GM12878 (cell line): ENCODE data around the gene CR2. TPM values are rescaled to one million over a fixed set of nuclear protein-coding genes. Genes with fewer than 3 reads are reported as not detected.

ENCODE experiments used
- CBFB ChIP-seq: IDR thresholded peaks from 2 replicates; pipeline ENCODE4 v1.6.1; 2016; ENCODE audit warnings: antibody characterized with exemption, low read depth
- CEBPZ ChIP-seq: fragments of 150-350 bp; IDR thresholded peaks from 2 replicates; pipeline ENCODE4 v1.6.1; 2016; ENCODE audit warnings: low read depth, low read length
- CREM ChIP-seq: IDR thresholded peaks from 2 replicates; pipeline ENCODE4 v1.6.1; 2014; ENCODE audit warnings: antibody characterized with exemption, low read depth
- E4F1 ChIP-seq: fragments of 450-650 bp; IDR thresholded peaks from 2 replicates; pipeline ENCODE4 v1.6.1; 2018; ENCODE audit warnings: borderline replicate concordance, mild to moderate bottlenecking; ENCODE audit not compliant: partially characterized antibody
- ELK1 ChIP-seq: IDR thresholded peaks from 2 replicates; pipeline ENCODE4 v1.6.1; 2012; ENCODE audit warnings: low read depth, low read length, improper control_type of control experiment
- NBN ChIP-seq: fragments of 450-650 bp; IDR thresholded peaks from 2 replicates; pipeline ENCODE4 v1.6.1; 2016
- PKNOX1 ChIP-seq: fragments of 450-650 bp; IDR thresholded peaks from 2 replicates; pipeline ENCODE4 v1.6.1; 2016; ENCODE audit warnings: mild to moderate bottlenecking
- REST ChIP-seq: IDR thresholded peaks from 2 replicates; pipeline ENCODE4 v1.6.1; 2012; ENCODE audit warnings: mild to moderate bottlenecking, low read depth, low read length
- SMAD1 ChIP-seq: fragments of 450-650 bp; IDR thresholded peaks from 2 replicates; pipeline ENCODE4 v1.6.1; 2018; ENCODE audit warnings: mild to moderate bottlenecking, low read depth; ENCODE audit not compliant: partially characterized antibody
- TARDBP ChIP-seq: IDR thresholded peaks from 2 replicates; pipeline ENCODE4 v1.6.1; 2016; ENCODE audit warnings: borderline replicate concordance
- ZNF687 ChIP-seq: fragments of 450-650 bp; IDR thresholded peaks from 2 replicates; pipeline ENCODE4 v1.6.1; 2017; ENCODE audit warnings: mild to moderate bottlenecking, moderate library complexity
- polyA plus RNA-seq, 11 experiments: library from polyadenylated mRNA; depleted of rRNA in 4 of 11; unstranded in 6 of 11; stranded (reverse) in 5 of 11; fragments of >200 nt; fragmentation: Nextera tagmentation in 4 of 11; fragmentation: Illumina TruSeq in 1 of 11; extraction: Ambion mirVana in 4 of 11; extraction: Trizol in 1 of 11; gene quantifications; 1 replicate in 1 of 11; 2 replicates in 10 of 11; pipeline versions ENCODE4 v1.2.1 to v1.2.3, GENCODE V29; 2011 to 2016; ENCODE audit warnings: inconsistent platforms in 2 of 11, missing spikeins in 2 of 11, low read depth in 1 of 11
- total RNA-seq, 4 experiments: library from RNA; depleted of rRNA in 3 of 4; stranded (reverse); fragments of >200 nt in 3 of 4; fragmentation: Illumina TruSeq in 1 of 4; extraction: Trizol in 1 of 4; gene quantifications; 2 replicates each; pipeline versions ENCODE4 v1.2.1 to v1.2.3, GENCODE V29; 2013 to 2021

Gene CR2
- total and polyA plus RNA-seq, 10 of the 15 experiments (the other 5 are each of a cell fraction or from before 2014, with no cell fraction given): 2.2 to 72.8 (median 50.6) TPM

GRCh38 chr1:207454046-207454964 is at the start of gene CR2 (continued):
- no peak for TF ChIP-seq ELK1
- TF ChIP-seq PKNOX1: no peak
- TF ChIP-seq E4F1: no peak
- TF ChIP-seq CREM: peak; percentile 38; the same call in 1 of the 2 replicates
- 0 out of 2 replicates have a peak, but pooled peaks have one; percentile 27 for TF ChIP-seq REST
- TF ChIP-seq SMAD1: no peak
- TF ChIP-seq NBN: no peak
- peak; percentile 22; the same call in 1 of the 2 replicates for TF ChIP-seq CBFB
- TF ChIP-seq TARDBP: peak; percentile 12; the same call in 1 of the 2 replicates
- no peak for TF ChIP-seq CEBPZ
- no peak for TF ChIP-seq ZNF687
